Retinal pigment epithelial cell (primary cell): ENCODE measurements around the gene WDR41.

Experiments
- DNase-seq: peaks from one replicate; pipeline ENCODE4 v3.0.0-alpha.2; 2010; ENCODE audit warnings: low read depth
- H3K4me3 ChIP-seq: 2 replicates; pipeline ENCODE4 v1.5.1; 2011; ENCODE audit warnings: mild to moderate bottlenecking, low read length, control low read depth, moderate library complexity
- CTCF ChIP-seq: conservative IDR thresholded peaks from 2 replicates; pipeline ENCODE4 v1.5.1; 2011; ENCODE audit warnings: low read depth, low read length, control low read depth, inconsistent platforms

WDR41 gene

DNA sequence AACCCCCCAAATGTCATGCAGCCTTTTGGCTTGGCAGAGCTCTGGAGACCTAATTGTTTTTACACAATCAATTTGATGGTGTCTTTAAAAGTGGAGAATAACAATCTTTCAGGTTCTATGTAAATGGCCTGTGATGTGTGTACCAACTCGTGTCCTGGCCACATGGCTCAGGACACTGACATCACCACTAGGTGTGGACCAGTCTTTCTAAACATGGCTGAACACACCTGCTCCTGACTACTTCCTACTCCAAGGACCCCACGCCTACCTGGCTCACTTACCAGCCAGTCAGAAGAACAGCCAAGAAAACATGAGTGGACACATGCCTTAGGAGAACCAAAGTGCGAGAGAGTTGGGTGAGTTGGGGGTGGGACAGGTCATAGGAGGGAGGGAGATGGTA, 71.2 kb downstream of the WDR41 start:
- no peak for TF ChIP-seq CTCF
- H3K4me3 ChIP-seq, result no peak overlapping the region
- DNase-seq, result no peak

GRCh38 chr5:77419644-77420582, 72.2 kb downstream of the WDR41 start:
- H3K4me3 ChIP-seq, result no peak overlapping the region
- no peak for DNase-seq
- no peak for TF ChIP-seq CTCF

DNA sequence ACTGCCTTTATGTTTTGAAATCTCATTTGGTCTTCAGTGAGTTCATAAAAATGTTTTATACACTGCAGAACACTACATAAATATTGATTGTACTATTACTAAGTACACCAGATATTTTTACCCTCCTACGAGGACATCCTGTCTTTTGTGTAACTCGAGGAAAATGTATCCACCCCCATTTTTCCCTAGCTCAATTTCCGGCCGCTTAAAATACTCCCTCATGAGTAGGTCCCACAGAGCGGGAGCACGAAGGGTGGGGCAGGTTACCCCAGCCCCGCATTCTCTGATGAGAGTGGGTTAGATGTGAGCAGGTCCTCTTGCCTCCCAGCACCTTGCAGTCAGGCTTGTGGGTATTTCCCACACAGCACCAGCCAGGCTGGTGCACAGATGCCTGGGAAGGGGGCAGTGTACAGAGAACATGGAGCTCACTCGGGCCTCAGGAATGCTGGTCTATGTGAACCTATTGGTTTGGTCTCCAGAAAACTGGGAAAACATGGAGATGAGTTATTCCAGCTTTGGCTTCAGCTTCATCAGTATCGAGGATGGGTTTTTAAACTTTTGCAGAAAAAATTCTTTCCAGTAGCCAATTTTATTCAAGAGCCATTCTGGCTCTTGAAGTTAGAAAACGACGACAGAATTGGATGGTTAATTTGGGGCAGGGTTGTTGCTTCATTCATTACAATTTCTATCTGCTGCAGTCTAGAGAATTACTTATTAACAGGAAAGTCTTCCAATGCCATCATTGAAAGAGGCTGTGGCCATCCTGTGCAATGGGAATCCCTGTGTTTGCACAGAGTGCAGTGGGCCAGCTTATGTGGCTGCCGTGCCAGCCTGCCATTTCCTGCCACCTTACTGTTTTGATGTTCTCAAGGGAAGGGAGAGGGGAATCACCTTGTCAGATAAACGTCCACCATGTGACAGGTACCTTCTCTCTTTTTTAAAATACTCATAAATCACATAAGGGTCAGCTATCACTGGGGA, 73.2 kb downstream of the WDR41 start:
- DNase-seq, result no peak
- no peak overlapping the region for H3K4me3 ChIP-seq
- TF ChIP-seq CTCF, result no peak

DNA sequence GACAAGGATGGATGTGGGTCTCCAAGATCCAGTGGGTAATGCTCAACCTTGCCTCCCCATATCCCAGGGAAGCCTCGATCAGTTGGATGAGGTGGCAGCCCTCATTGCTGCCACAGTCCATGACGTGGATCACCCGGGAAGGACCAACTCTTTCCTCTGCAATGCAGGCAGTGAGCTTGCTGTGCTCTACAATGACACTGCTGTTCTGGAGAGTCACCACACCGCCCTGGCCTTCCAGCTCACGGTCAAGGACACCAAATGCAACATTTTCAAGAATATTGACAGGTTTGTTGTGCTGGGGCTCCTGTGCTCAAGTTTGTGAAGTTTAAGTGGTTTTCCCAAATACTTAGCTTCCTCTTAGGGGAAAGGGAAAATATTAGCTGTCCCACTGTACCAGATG, 74.0 kb downstream of the WDR41 start:
- TF ChIP-seq CTCF, result no peak
- no peak for DNase-seq
- H3K4me3 ChIP-seq, result no peak overlapping the region

GRCh38 chr5:77413049-77413448, 79.1 kb downstream of the WDR41 start:
- TF ChIP-seq CTCF, result no peak
- no peak overlapping the region for H3K4me3 ChIP-seq
- no peak for DNase-seq

GRCh38 chr5:77409870-77410621, 82.1 kb downstream of the WDR41 start:
- DNase-seq, result no peak
- TF ChIP-seq CTCF, result no peak
- H3K4me3 ChIP-seq, result no peak overlapping the region
